GM12878 (cell line): ENCODE data around the gene DCDC2. TPM values are rescaled to one million over a fixed set of nuclear protein-coding genes. Genes with fewer than 3 reads are reported as not detected.

Experiments used
- ASH2L ChIP-seq: fragments of 300-600, 200-600 bp; sonication (generic); IDR thresholded peaks from 2 replicates; pipeline ENCODE4 v1.6.1; 2017; ENCODE audit warnings: low read depth, mild to moderate bottlenecking, borderline replicate concordance
- BCL11A ChIP-seq: IDR thresholded peaks from 2 replicates; pipeline ENCODE4 v1.6.1; 2011; ENCODE audit warnings: low read depth, low read length
- JUND ChIP-seq: IDR thresholded peaks from 2 replicates; pipeline ENCODE4 v1.6.1; 2012; ENCODE audit warnings: low read depth, mild to moderate bottlenecking, low read length, improper control_type of control experiment, moderate library complexity
- SMAD1 ChIP-seq: fragments of 450-650 bp; IDR thresholded peaks from 2 replicates; pipeline ENCODE4 v1.6.1; 2018; ENCODE audit warnings: mild to moderate bottlenecking, low read depth; ENCODE audit not compliant: partially characterized antibody
- SRF ChIP-seq, 2 experiments: IDR thresholded peaks; 2 replicates each; pipeline ENCODE4 v1.6.1; 2011; ENCODE audit warnings: low read depth in 2 of 2, low read length in 2 of 2, mild to moderate bottlenecking in 1 of 2, moderate library complexity in 1 of 2
- ZZZ3 ChIP-seq: IDR thresholded peaks from 2 replicates; pipeline ENCODE4 v1.6.1; 2011; ENCODE audit warnings: low read depth; ENCODE audit not compliant: control insufficient read depth, insufficient read length
- polyA plus RNA-seq, 11 experiments: library from polyadenylated mRNA; depleted of rRNA in 4 of 11; unstranded in 6 of 11; stranded (reverse) in 5 of 11; fragments of >200 nt; fragmentation: Nextera tagmentation in 4 of 11; fragmentation: Illumina TruSeq in 1 of 11; extraction: Ambion mirVana in 4 of 11; extraction: Trizol in 1 of 11; gene quantifications; 1 replicate in 1 of 11; 2 replicates in 10 of 11; pipeline versions ENCODE4 v1.2.1 to v1.2.3, GENCODE V29; 2011 to 2016; ENCODE audit warnings: inconsistent platforms in 2 of 11, missing spikeins in 2 of 11, low read depth in 1 of 11
- total RNA-seq, 4 experiments: library from RNA; depleted of rRNA in 3 of 4; stranded (reverse); fragments of >200 nt in 3 of 4; fragmentation: Illumina TruSeq in 1 of 4; extraction: Trizol in 1 of 4; gene quantifications; 2 replicates each; pipeline versions ENCODE4 v1.2.1 to v1.2.3, GENCODE V29; 2013 to 2021
- TF ChIP-seq, protein P1 (sequence below): fragments of 450-650 bp; formaldehyde crosslinking; IDR thresholded peaks from 2 replicates; pipeline ENCODE4 v1.4.0; 2022; ENCODE audit warnings: mild to moderate bottlenecking, moderate library complexity
- TF ChIP-seq, protein P2 (sequence below): IDR thresholded peaks from 2 replicates; pipeline ENCODE4 v1.6.1; 2011; ENCODE audit warnings: low read depth, low read length, improper control_type of control experiment, borderline replicate concordance

Gene DCDC2
- total and polyA plus RNA-seq, 10 of the 15 experiments (the other 5 are each of a cell fraction or from before 2014, with no cell fraction given), result under 0.01 to 0.03 TPM; not detected in 8

- TF ChIP-seq SMAD1 (no peak), JUND (no peak), ZZZ3 (no peak), ASH2L (no peak), BCL11A (no peak), SRF (IDR thresholded peaks at IDR 0.05; ENCODE audit: low read depth in 2 of 2, low read length in 2 of 2) (no peak)
- TF ChIP-seq, protein P1, sequence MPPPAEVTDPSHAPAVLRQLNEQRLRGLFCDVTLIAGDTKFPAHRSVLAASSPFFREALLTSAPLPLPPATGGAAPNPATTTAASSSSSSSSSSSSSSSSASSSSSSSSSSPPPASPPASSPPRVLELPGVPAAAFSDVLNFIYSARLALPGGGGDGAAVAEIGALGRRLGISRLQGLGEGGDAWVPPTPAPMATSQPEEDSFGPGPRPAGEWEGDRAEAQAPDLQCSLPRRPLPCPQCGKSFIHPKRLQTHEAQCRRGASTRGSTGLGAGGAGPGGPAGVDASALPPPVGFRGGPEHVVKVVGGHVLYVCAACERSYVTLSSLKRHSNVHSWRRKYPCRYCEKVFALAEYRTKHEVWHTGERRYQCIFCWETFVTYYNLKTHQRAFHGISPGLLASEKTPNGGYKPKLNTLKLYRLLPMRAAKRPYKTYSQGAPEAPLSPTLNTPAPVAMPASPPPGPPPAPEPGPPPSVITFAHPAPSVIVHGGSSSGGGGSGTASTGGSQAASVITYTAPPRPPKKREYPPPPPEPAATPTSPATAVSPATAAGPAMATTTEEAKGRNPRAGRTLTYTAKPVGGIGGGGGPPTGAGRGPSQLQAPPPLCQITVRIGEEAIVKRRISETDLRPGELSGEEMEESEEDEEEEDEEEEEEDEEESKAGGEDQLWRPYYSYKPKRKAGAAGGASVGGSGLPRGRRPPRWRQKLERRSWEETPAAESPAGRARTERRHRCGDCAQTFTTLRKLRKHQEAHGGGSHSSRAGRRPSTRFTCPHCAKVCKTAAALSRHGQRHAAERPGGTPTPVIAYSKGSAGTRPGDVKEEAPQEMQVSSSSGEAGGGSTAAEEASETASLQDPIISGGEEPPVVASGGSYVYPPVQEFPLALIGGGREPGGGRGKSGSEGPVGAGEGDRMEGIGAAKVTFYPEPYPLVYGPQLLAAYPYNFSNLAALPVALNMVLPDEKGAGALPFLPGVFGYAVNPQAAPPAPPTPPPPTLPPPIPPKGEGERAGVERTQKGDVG (CRISPR knock-in tag), result no peak
- TF ChIP-seq, protein P2, sequence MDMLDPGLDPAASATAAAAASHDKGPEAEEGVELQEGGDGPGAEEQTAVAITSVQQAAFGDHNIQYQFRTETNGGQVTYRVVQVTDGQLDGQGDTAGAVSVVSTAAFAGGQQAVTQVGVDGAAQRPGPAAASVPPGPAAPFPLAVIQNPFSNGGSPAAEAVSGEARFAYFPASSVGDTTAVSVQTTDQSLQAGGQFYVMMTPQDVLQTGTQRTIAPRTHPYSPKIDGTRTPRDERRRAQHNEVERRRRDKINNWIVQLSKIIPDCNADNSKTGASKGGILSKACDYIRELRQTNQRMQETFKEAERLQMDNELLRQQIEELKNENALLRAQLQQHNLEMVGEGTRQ, result no peak
Observed at GRCh38 chr6:24231438-24231977, 126.4 kb downstream of the DCDC2 start (continued).
